Loucy (cell line): ENCODE data around the gene EGFLAM.

ENCODE experiments used
- EZH2phosphoT487 ChIP-seq: fragments of 200-600 bp; IDR thresholded peaks from 2 replicates; pipeline ENCODE4 v1.6.1; 2018; ENCODE audit warnings: antibody characterized with exemption, mild to moderate bottlenecking, moderate library complexity, borderline replicate concordance
- TF ChIP-seq, protein P1 (sequence below): fragments of 200-600 bp; sonication (generic); conservative IDR thresholded peaks from 2 replicates; pipeline ENCODE4 v1.5.1; 2014; ENCODE audit warnings: mild to moderate bottlenecking, antibody characterized with exemption, low read length

DNA sequence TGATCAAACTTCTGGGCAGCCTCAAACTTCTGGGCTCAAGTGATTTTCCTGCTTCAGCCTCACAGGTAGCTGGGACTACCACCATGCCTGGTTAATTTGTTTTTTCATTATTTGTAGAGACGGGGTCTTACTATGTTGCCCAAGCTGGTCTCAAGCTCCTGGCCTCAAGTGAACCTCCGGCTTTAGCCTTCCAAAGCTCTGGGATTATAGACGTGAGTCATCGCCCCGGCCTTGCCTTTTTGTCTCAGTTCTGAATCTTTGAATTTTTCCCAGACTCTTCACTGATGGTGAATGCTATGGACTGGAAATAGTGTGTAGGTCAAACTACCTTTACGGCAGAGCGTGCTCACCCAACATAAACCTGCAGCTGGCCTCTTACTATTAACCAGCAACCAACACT, 32.3 kb upstream of the EGFLAM start:
- no peak for TF ChIP-seq EZH2phosphoT487
- TF ChIP-seq, protein P1, sequence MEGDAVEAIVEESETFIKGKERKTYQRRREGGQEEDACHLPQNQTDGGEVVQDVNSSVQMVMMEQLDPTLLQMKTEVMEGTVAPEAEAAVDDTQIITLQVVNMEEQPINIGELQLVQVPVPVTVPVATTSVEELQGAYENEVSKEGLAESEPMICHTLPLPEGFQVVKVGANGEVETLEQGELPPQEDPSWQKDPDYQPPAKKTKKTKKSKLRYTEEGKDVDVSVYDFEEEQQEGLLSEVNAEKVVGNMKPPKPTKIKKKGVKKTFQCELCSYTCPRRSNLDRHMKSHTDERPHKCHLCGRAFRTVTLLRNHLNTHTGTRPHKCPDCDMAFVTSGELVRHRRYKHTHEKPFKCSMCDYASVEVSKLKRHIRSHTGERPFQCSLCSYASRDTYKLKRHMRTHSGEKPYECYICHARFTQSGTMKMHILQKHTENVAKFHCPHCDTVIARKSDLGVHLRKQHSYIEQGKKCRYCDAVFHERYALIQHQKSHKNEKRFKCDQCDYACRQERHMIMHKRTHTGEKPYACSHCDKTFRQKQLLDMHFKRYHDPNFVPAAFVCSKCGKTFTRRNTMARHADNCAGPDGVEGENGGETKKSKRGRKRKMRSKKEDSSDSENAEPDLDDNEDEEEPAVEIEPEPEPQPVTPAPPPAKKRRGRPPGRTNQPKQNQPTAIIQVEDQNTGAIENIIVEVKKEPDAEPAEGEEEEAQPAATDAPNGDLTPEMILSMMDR: no peak
